SU-DHL-6 (cell line): Measurements from ENCODE around the gene ANK3.

Experiments used
- H2AFZ ChIP-seq: fragments of 200-600 bp; sonication (generic); 2 replicates; pipeline ENCODE4 v1.6.1; 2014; ENCODE audit warnings: low read depth, mild to moderate bottlenecking, moderate library complexity, mixed read lengths, antibody characterized with exemption, low read length; ENCODE audit not compliant: severe bottlenecking
- H3F3A ChIP-seq: fragments of 200-600 bp; shearing (Covaris generic); 2 replicates; pipeline ENCODE4 v1.6.0; 2016; ENCODE audit warnings: antibody characterized with exemption, mild to moderate bottlenecking; ENCODE audit not compliant: insufficient read depth
- H3K27ac ChIP-seq: fragments of 200-600 bp; sonication (generic); 2 replicates; pipeline ENCODE4 v1.5.1; 2016; ENCODE audit warnings: low read depth, mild to moderate bottlenecking, low read length, moderate library complexity, mixed read lengths
- H3K27me3 ChIP-seq: fragments of 200-600 bp; sonication (generic), shearing (Covaris generic); 2 replicates; pipeline ENCODE4 v1.6.0; 2014; ENCODE audit warnings: mild to moderate bottlenecking, low read length
- H3K36me3 ChIP-seq: fragments of 200-600 bp; sonication (generic); 2 replicates; pipeline ENCODE4 v1.6.1; 2014; ENCODE audit warnings: mild to moderate bottlenecking, low read length, mixed read lengths
- H3K4me2 ChIP-seq: fragments of 300-600, 200-600 bp; shearing (Covaris generic), sonication (generic); 2 replicates; pipeline ENCODE4 v1.6.0; 2014; ENCODE audit warnings: low read length, low read depth, mild to moderate bottlenecking; ENCODE audit not compliant: poor library complexity, severe bottlenecking
- H3K4me3 ChIP-seq: fragments of 200-600 bp; sonication (generic); 2 replicates; pipeline ENCODE4 v1.5.1; 2014; ENCODE audit warnings: antibody characterized with exemption, low read length, mild to moderate bottlenecking, mixed read lengths; ENCODE audit not compliant: insufficient read depth, poor library complexity, severe bottlenecking
- H3K79me2 ChIP-seq: fragments of 200-600 bp; sonication (generic); 2 replicates; pipeline ENCODE4 v1.6.1; 2014; ENCODE audit warnings: mild to moderate bottlenecking, low read length, moderate library complexity; ENCODE audit not compliant: insufficient read depth
- H3K9ac ChIP-seq: fragments of 200-600 bp; sonication (generic); 2 replicates; pipeline ENCODE4 v1.7.0; 2014; ENCODE audit warnings: mild to moderate bottlenecking, low read length
- H3K9me2 ChIP-seq: fragments of 200-600 bp; sonication (generic); replicated peaks from 2 replicates; pipeline ENCODE4 v1.6.1; 2014; ENCODE audit warnings: low read length; ENCODE audit not compliant: insufficient read depth
- H3K9me3 ChIP-seq: fragments of 200-600 bp; sonication (generic); 2 replicates; pipeline ENCODE4 v1.6.1; 2014; ENCODE audit warnings: low read length, mixed read lengths; ENCODE audit not compliant: insufficient read depth
- H4K20me1 ChIP-seq: fragments of 200-600 bp; sonication (generic); 2 replicates; pipeline ENCODE4 v1.6.1; 2014; ENCODE audit warnings: low read depth, mild to moderate bottlenecking, antibody characterized with exemption, low read length, moderate library complexity, mixed read lengths
- CTCF ChIP-seq: fragments of 200-600 bp; sonication (generic); IDR thresholded peaks from one replicate; pipeline ENCODE4 v1.5.1; 2017; ENCODE audit warnings: antibody characterized with exemption, mild to moderate bottlenecking, low read length, moderate library complexity; ENCODE audit not compliant: insufficient read depth, poor library complexity, severe bottlenecking
- EZH2phosphoT487 ChIP-seq: fragments of 200-600 bp; sonication (generic), shearing (Covaris generic); conservative IDR thresholded peaks from 2 replicates; pipeline ENCODE4 v1.6.1; 2018; ENCODE audit warnings: mild to moderate bottlenecking, antibody characterized with exemption, low read length, moderate library complexity, mixed read lengths

Gene ANK3

GRCh38 chr10:60367431-60367830 lies 22.2 kb downstream of the ANK3 start:
- Histone ChIP-seq H3K9me2 (no peaks in the 10 kb centered on the region), H3K79me2 (no peaks in the 10 kb centered on the region), H4K20me1 (no peaks in the 10 kb centered on the region), H3K9ac (no peak overlapping the region), H3K27ac (no peak overlapping the region), H2AFZ (no peak overlapping the region), H3K4me2 (no peak overlapping the region), H3K9me3 (no peaks in the 10 kb centered on the region), H3F3A (no peaks in the 10 kb centered on the region), H3K36me3 (no peaks in the 10 kb centered on the region), H3K4me3 (no peak overlapping the region), H3K27me3 (no peaks in the 10 kb centered on the region)
- TF ChIP-seq EZH2phosphoT487 (no peak), CTCF (no peak)

GRCh38 chr10:60367024-60367423 lies 22.7 kb downstream of the ANK3 start:
- no peaks in the 10 kb centered on the region for H3K9me3 ChIP-seq
- H4K20me1 ChIP-seq: no peaks in the 10 kb centered on the region

GRCh38 chr10:60363187-60363586 lies 26.5 kb downstream of the ANK3 start:
- H3K27me3 ChIP-seq: no peaks in the 10 kb centered on the region
- H3K9ac ChIP-seq: no peak overlapping the region
- H3K9me2 ChIP-seq: no peaks in the 10 kb centered on the region
- H3K9me3 ChIP-seq: no peaks in the 10 kb centered on the region
- H3K36me3 ChIP-seq: no peaks in the 10 kb centered on the region
- H3K27ac ChIP-seq: no peak overlapping the region
- H3K4me2 ChIP-seq: no peak overlapping the region
- H3K4me3 ChIP-seq: no peak overlapping the region
- H2AFZ ChIP-seq: no peak overlapping the region
- TF ChIP-seq CTCF (no peak), EZH2phosphoT487 (no peak)
- peaks cover 5% of the 10 kb centered on the region; the same call in 1 of the 2 replicates for H3F3A ChIP-seq
- no peaks in the 10 kb centered on the region for H3K79me2 ChIP-seq
- no peaks in the 10 kb centered on the region for H4K20me1 ChIP-seq

More at GRCh38 chr10:60367024-60367423, 22.7 kb downstream of the ANK3 start:
- Histone ChIP-seq H3K27ac (no peak overlapping the region), H3K79me2 (no peaks in the 10 kb centered on the region), H3K4me3 (no peak overlapping the region), H3K27me3 (no peaks in the 10 kb centered on the region), H3K9ac (no peak overlapping the region), H3K36me3 (no peaks in the 10 kb centered on the region), H3K9me2 (no peaks in the 10 kb centered on the region), H3F3A (no peaks in the 10 kb centered on the region), H2AFZ (no peak overlapping the region), H3K4me2 (no peak overlapping the region)
- TF ChIP-seq EZH2phosphoT487 (no peak), CTCF (no peak)
